GM19328 (cell line): ENCODE results near the gene FBXO30.

ENCODE experiments used
- ATAC-seq: cut with Tn5 transposase; IDR thresholded peaks from one replicate; pipeline ENCODE4 v1.9.1; 2021; ENCODE audit warnings: mild to moderate bottlenecking, moderate library complexity; ENCODE audit not compliant: unreplicated experiment

The FBXO30 gene

DNA sequence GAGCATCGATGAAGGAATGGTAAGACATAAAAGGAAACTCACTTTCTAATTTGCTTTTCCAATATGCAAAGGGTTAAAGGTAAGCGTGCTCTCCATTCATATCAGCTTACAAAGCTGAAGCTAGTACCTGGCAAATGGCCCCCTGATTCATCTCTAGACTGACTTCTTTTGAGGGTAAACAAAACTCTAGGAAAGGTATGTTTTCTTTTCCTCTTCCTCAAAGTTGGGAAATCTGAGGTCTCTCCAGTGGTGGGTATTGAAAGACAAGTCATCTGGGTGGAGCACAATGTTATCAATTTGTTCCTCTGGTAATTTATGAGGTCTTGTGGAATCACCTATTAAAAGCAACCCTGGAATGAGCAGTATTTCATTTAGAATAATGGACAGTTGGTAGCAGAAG lies 7.9 kb upstream of the FBXO30 start:
- ATAC-seq = no peak

DNA sequence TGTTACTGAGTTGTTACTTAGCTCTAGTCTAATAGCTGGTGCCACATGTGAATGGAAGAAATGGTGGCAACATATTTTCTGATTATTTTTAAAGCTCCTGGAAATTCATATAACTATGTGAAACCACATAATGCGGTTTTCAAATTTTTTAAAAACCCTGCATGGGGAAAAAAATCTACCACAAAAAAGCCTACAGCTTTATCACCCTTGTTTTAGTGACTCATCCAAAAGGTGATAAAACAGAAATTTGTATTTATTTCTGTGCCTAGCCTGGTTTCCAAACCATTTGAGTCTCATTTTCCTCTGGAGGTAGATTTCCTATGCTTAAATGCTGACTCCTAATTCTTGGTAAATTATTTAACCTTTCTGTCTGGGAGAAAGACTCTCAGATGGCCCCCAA lies 5.4 kb upstream of the FBXO30 start:
- ATAC-seq = no peak

GRCh38 chr6:145818796-145819195 lies 4.2 kb upstream of the FBXO30 start:
- no peak for ATAC-seq

- no peak for ATAC-seq
Observed at GRCh38 chr6:145816392-145816791, 1.8 kb upstream of the FBXO30 start.

DNA sequence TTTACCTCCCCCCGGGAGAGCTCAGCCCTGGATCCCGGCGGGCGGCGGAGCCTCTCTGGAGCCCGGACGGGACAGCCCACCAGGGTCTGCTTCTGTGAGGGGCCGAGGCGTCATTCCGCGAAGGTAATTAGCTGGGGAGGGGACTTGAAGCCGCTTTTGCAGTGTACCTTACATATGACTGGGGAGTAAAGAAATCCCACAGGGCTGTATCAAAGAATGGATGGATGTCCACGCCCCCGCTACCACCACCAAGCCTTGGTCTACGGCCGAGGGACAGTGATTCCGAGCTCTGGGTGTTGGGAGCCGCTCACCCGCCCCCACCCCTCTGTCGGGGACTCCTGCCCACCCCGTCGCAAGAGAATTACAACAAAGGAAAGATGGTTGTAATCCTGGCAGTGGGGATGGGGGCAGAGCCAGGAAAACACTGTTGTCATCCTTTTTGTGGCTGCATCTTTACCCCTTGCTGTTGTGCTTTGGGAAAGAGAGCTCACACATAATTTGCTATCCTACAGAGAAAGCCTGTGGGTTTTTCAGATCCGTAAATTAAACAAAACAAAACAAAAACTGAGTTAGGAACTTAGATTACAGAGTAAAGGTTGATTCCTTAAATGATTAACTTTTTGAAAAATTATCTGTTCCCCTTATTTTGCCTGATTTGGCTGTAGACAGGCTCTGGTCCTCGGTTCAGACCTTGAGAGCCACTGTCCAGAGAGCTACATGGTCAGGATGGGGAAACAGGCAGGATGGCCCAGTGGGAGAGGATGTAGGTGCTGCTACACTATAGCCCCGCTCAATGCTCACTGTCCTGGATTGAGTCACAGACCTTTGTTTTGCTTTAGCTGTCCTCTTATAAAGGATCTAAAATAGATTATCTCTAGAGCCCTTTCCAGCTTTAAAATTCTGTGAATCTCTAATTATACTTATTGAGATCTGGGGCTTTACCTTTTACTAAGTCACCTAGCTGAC lies 997 bp upstream of the FBXO30 start:
- ATAC-seq = no peak

GRCh38 chr6:145814035-145814500 lies 527 bp downstream of the FBXO30 start:
- ATAC-seq = peak; percentile 3

GRCh38 chr6:145813285-145814034 lies 1.1 kb downstream of the FBXO30 start:
- no peak for ATAC-seq

DNA sequence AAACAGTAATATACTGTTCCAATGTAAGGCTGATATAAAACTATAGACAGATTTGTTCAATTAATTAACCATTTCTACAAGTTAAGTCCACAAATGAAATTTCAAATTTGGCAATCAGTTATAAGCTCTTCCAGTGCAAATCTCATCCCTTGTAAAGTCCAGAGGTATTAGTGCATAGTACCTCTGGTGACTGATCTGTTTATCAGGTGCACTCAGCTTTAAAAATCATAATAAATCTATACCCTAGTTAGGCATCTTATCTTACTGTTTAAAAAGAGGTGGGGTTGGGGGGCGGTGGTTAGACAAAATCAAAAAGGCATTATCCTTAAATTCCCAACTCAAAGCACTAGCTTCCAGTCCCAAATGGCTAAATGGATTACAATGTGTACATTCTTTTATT lies 2.9 kb downstream of the FBXO30 start:
- ATAC-seq = no peak

GRCh38 chr6:145809785-145810184 lies 4.8 kb downstream of the FBXO30 start:
- no peak for ATAC-seq

GRCh38 chr6:145809211-145809610 lies 5.4 kb downstream of the FBXO30 start:
- ATAC-seq = peak; percentile 65

DNA sequence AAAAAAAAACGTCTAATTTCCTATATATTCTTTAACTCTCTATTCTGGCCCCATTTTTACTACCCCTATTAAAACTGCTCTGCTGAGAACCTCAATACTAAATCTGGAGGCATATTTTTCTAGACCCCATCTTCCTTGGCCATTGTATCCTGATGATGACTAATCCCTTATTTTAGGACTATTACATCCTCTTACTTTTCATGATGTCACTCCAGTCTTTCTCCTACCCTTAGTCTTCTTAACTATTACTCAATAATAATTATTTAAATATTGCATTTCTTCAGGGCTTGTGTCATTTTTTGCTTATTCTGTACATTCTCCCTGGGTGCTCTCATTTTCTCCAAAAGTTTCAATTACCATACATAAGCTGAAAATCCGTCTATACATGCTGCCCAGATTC lies 6.4 kb downstream of the FBXO30 start:
- ATAC-seq = no peak

- ATAC-seq = no peak
Observed at GRCh38 chr6:145802141-145802540, 12.5 kb downstream of the FBXO30 start.

DNA sequence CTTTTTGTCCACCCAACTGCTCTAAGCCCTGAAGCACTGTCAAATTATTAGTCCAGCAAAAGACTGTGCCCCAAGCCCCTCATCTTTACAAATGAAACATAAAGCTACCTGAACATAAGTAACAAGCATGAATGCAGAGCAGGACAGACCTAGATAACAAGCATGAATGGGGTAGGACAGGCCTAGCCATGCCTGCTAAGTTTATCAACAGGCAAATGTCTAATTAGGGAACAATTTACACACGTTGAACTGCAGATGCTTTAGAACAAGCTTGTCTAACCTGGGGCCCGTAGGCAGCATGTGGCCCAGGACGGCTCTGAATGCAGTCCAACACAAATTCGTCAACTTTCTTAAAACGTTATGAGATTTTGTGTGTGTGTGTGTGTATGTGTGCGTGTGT lies 13.6 kb downstream of the FBXO30 start:
- no peak for ATAC-seq

DNA sequence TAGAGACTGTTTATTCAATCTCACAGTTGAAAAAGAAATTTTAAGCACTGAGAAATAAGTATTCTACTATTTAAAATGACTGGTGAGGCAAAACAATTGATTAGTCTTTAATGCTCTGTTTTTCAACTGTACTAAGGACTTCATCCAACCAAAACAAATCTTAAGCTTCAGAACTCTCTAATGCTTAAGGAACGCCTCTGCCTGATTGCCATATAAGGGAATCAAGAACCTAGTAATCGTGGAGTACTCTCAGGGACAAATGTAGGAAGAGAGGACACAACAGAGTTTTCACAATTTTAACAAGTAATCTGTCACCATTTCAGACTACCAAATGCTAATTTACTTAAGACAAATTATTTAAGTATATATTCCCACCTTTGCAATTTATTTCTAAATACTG lies 16.1 kb downstream of the FBXO30 start:
- ATAC-seq = no peak

DNA sequence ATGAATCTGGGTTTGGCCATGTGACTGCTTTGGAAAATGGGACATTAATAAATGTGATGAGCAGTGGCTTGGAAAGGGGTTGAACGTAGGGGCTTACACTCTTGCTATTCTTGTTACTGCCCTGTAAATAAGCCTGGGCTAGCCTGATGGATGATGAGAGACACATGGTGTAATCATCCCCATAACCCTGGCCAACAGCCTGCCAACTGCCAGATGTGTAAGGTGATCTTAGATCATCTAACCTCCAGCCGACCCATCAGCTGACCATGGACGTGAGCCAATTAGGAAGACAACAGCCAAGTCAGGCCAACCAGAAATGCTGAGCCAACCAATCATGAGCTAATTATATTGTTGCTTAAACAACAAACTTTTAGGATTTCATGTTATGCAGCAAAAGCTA lies 25.2 kb downstream of the FBXO30 start:
- ATAC-seq = no peak

DNA sequence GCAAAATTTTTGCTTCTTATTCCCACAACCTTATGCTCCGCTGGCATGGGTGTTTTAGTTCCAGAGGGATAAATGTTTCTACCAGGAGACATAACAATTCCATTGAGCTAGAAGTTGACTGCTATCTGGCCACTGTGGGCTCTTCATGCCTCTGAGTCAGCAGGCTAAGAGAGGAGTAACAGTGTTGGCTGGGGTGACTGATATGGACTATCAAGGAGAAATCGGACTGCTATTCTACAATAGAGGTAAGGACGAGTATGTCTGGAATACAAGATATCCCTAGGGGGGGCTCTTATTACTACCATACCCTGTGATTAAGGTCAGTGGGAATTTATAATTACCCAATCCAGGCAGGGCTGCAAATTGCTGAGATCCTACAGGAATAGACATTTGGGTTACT lies 26.9 kb downstream of the FBXO30 start:
- ATAC-seq = no peak

GRCh38 chr6:145784683-145785082 lies 29.9 kb downstream of the FBXO30 start:
- ATAC-seq = no peak

GRCh38 chr6:145783796-145784195 lies 30.8 kb downstream of the FBXO30 start:
- no peak for ATAC-seq

DNA sequence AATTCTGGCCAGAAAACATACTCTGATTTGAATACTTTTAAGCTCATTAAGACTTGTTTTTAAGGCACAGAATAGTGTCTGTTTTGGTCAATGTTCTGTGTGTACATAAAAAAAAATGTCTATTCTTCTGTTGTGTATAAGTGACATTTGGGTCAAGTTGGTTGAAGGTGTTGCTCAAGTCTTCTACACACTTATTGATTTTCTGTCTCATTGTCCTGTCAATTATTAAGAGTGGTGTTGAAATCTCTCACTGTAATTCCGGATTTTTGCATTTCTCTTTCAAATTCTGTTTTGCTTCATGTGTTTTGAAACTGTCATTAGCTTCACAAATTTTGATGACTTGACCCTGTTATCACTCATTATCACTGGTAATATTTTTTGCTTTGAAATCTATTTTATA lies 41.7 kb downstream of the FBXO30 start:
- ATAC-seq = no peak

- ATAC-seq = no peak
Observed at GRCh38 chr6:145765449-145765848, 49.1 kb downstream of the FBXO30 start.

DNA sequence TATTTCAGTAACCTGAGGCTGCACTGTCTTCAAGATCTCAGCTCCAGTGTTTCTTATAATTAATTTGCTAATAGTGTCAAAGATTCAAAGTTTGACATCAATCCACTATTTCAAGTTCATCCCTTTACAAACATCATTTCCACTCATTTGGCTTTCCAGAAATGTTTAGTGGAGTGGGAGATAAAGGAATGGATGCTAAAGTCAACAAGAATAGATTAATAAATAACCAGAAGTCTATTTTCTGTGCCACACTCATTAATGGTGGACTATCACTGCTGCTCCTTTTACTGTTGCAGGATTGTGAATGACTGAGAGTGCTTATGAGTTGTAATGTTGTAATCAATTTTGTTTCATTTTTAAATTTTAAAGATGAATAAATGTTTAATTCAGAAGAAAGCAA lies 50.9 kb downstream of the FBXO30 start:
- ATAC-seq = no peak

GRCh38 chr6:145761584-145761983 lies 53.0 kb downstream of the FBXO30 start:
- ATAC-seq = no peak
